GM21367 (cell line): ENCODE data around the gene SERTAD3.

ENCODE experiments used
- ATAC-seq: cut with Tn5 transposase; IDR thresholded peaks from one replicate; pipeline ENCODE4 v1.9.1; 2021; ENCODE audit not compliant: unreplicated experiment

SERTAD3 gene

DNA sequence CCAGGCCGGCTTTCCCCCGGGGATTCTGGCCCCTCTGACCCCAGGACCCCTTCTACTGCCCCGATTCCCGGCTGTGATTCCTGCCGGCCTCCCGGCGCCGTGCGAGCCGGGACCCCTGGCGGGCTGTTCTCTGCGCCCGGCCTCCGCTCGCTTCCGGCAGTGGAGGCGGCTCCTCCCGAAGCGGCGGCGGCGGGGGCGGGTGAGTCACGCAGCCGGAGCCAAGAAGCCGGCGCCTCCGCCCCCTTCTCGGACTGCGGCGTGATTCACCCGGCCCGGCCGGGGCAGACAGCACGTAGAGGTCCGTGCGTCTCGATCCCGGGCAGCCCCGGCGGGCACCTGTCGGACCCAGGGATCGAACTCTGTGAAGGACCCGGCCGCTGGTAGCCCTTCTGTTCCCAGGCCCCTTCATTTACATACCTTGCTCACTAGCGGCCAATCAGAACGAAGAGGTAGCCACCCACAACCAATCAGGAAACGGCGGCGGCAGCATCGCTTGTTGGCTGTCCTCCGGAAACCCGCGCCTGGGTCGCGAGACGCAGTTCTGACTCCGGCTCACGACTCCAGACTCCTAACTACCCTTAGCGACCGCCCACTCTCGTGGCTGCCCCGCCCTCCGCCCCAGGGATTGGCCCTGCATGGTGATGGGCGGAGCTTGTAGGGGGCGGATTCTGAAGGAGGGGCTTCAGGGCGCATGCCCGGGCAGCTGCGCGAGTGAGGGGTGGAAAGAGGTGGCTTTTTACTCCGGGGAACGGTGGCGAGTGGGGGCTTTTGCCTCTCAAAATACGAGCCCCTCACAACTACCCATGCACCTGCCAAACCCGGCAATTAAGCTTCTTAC, 18.5 kb downstream of the SERTAD3 start, which contains the start of gene SERTAD1:
TSS of gene SERTAD1 (minus strand) at position 543 of the 838 bp plus-strand sequence. CDS start 2,446 bp downstream, outside the sequence.
- ATAC-seq: peak; percentile 66

DNA sequence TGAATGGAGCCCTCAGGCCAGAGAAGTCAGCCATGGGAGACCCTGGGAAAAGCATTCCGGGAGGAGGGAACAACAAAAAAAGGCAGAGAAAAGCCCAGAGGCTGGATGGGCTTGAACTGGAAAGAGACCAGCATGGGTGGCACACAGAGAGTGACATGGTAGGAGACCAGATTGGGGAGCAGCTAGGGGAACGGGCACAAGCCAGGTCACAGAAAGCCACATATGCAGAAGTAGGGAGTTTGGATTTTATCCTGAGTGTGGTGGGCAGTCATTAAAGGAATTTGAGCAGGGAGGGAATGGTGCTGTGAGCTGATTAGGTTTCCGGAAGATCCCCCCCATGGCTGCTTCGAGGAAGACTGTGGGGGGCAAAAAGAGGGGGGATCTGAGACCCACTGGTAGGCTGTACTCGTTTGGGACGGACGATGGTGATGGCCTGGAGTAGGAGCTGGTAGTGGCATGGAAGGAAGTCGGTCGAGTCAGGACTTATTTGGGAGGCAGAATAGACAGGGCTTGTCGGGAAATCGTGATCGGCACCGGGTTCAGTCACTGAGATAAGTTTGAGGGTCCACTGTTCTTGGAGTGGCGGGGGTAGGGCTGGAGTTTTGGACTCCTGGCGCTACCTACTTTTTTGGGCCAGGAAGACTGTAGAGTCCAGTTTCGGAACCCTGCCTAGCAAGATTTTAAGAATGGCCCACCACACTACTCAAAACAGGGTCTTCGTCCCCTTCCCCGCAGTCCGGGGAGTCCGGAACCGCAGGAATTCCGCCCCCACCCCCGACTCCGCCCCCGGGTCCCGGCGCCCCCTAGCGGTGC, 19.3 kb downstream of the SERTAD3 start:
- ATAC-seq: no peak

DNA sequence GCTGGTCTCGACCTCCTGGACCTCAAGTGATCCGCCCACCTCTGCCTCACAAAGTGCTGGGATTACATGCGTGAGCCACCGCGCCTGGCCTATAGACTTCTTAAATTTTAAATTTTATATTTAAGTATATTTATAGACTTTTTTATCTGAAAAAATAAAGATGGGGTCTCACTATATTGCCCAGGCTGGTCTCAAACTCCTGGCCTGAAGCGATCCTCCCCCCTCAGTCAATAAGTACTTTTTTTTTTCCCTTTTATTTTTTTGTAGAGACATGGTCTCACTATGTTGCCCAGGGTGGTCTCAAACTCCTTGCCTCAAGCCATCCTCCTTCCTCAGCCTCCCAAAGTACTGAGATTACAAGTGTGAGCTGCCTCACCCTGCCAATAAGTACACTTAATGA, 20.2 kb downstream of the SERTAD3 start:
- no peak for ATAC-seq

DNA sequence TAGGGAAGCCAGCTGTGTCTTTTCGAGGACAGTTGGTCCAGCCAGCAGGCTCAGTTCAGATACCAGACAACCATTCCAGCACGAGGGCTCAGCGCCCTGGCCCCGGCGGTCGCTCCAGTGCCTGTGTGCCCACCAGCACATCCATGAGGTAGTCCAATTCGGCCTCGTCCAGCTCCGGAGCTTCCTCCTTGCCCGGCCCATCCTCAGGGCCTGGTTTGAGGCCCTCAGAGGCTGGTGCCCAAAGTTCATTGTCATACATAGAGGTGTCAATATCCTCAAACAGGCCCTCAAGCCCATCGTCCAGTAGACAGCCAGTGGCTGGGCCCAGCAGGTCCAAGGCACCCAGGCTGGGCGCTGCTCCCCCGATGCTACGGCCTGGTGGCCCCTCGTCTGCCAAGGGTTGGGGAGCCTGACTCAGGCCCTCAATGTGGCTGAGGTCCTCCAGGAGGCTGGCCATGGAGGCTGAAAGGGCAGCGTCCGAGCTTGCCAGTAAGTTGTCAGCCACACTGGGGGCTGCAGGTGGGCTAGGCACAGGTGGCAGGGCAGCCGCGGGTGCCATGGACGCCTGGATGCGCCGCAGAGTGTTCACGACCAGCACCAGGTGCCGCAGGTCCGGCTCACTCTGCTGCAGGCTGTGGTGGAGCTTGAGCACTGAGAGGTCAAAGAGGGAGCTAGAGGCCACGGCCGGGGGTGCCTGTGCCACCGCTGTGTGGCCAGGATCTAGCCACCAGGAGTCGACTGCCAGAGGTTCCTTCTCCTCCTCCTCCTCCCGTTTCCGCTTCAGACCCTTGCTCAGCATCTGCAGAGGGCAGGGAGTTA, 21.2 kb downstream of the SERTAD3 start:
- no peak for ATAC-seq

DNA sequence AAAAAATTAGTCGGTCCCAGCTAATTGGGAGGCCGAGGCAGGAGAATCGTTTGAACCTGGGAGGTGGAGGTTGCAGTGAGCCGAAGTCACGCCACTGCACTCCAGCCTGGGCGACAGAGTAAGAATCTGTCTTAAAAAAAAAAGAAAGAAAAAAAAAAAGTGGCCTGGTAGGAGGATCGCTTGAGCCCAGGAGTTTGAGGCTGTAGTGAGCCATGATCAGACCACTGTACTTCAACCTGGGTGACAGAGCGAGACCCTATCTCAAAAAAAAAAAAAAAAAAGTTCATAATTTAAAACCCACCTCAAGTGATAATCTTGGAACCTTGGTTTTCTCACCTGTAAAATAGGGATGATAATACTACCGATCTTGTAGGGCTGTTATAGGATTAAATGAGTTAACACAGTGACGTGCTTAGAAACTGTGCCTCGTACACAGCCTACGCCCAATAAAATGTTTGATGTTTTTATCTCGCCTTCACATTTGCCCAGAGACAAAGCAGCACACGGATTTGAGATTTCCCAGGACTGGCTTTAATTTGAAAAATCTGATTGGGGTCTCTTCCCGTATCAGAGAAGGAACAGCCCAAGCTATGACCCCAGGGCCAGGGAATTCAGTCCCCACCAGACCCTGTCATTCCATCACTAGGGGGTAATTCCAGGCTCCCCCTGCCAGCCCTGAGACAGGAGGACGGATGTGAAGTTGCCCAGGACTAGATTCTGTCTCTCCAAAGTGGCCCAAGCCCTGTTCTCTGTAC, 22.0 kb downstream of the SERTAD3 start:
- no peak for ATAC-seq

DNA sequence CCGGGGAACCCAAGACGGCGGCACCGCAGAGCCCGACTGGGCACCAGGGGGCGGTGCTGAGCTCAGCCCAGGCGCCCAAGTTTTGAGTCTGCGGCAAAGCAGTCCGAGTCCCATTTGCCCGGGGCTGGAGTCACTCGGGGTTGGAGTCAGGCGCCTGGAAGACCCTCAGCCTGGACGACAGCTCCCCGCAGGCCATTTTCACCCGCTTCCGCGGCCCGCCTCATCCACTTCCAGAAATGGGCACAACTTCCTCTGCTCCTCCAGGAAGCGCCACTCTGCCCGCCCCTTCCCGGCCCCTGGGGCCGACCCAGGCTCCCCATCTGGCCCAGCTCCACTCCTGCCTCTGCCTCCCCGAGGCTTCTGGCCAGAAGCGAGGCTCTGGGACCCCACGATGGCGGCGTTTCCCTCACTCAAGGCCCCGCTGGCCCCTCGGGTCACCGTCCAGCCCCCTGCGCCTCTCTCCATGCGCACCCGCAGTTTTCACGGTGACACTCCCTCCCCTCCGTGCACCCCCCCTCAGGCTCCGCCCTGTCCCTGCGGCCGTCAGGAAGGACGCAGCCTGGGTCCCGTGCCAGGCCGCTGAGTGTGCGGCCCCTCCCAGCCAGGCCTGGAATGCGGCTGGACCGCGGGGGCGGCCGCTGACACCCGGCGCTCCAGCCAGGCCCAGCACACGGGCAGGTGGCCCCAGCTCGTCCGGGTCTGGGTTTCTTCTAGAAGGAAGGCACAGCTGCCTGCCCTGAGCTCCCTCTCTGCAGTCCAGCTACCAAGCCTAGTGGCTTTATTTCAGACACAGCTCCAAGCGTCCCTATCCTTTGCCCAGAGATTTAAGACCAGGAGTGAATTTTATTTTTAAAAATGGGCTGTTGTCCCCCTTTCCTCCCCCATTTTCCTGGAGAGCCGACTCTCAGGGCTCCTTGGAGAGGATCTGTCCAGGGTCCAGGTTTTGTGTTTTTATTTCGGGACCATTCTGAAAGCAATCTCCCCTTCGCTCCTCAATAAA, 23.1 kb downstream of the SERTAD3 start:
- ATAC-seq: no peak

DNA sequence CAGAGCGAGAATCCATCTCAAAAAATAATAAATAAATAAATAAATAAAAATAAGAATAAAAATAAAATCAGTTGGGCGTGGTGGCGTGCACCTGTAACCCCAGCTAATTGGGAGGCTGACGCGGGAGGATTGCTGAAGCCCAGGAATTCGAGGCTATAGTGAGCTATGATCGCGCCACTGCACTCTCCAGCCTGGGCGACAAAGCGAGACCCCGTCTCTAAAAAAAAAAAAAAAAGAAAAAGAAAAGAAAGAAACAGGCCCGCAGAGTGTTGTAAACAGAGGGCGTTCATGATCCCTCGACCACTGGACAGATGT, 23.7 kb downstream of the SERTAD3 start:
- ATAC-seq: no peak

DNA sequence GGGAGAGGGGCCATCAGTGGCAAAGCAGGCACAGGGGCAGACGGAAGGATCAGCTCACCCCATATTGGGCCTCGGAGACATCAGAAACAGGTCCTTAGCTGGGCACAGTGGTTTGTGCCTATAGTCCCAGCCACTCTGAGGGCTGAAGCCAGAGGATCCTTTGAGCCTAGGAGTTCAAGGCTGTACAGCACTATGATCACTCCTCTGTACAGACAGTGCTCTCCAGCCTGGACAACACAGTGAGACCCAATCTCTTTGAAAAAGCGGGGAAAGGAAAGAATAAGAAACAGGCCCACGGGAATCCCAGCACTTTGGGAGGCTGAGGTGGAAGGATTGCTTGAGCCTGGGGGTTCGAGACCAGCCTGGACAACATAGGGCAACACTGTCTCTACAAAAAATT, 24.4 kb downstream of the SERTAD3 start:
- no peak for ATAC-seq

DNA sequence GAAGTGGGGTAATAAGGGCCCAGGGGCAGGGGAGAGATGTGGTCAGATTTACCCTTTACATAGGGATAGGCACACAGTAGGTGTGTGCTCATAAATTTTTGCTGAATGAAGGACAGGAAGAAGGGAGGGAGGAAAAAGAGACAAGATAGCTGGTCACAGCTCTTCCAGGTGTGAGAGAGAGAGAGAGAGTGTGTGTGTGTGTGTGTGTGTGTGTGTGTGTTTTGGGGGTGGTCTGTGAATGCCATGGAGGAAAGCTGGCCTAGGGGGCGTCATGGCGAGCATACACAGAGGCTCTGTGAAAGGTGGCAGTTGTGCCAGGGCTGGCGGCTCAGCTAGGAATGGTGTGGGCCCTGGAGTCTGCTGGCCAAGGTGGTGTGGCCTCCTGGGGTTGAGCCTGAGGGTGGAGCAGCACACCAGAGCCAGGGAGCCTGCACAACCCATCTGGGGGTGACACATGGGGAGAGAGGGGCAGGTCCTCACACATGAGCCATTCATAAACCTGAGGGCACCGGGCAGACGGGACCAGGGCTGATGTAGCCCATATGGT, 25.0 kb downstream of the SERTAD3 start:
- ATAC-seq: no peak

DNA sequence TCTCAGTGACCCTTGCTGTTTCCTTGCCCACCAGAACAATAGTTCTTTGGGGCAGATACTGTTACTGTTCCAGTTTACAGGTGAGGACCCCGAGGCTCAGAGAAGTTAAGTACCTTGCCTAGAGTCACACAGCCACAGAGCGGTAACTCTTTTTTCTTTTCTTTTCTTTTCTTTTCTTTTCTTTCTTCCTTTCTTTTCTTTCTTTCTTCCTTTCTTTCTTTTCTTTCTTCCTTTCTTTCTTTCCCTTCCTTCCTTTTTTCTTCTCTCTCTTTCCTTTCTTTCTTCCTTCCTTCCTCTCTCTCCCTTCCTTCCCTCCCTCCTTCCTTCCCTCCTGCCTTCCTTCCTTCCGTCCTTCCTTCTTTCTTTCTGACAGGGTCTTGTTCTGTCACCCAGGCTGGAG, 26.1 kb downstream of the SERTAD3 start:
- no peak for ATAC-seq

DNA sequence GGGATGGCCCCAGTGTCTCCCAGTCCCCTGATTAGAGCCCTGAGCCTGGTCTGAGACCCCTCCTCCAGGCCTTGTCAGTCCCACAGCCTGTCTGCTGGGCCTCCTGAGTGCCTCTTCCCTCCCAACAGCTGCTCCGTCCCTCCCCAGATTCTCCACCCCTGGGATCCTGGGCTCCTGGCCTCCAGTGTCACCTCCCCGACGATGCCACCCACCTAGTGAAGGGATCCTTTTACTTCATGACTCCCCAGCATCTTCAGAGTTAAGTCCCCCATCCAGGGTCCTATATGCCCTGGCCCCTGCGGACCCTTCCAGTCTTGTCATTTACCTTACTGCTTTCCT, 26.5 kb downstream of the SERTAD3 start:
- ATAC-seq: no peak

DNA sequence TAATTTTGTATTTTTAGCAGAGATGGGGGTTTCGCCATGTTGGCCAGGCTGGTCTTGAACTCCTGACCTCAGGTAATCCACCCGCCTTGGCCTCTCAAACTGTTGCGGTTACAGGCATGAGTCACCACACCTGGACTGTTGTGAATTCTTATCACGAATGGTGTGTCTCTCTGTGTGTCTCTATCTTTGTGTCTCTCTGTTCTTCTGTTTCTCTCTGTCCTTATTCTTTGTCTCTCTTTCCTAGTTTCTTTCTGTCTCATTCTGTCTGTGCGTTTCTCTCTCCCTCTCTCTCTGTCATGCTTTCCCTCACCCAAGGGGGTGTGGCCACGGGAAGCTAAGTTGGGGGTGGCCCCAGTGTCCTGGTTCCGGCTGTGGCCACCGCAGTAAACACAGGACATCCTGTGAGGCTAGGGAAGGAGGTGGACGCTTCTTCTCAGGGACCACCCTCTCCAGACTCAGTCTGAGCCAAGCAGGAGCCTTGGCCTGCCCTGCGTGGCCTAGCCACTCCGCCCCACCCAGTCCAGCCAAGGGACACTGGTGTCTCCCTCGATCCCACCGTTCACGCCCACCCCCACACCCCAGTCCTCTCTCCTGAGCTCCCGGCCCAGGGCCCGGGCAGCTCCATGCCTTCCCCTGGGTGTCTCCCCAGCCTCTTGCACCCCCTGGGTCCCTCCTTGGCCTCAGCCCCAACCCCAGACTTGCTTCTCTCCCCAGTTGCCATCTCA, 27.1 kb downstream of the SERTAD3 start:
- no peak for ATAC-seq

DNA sequence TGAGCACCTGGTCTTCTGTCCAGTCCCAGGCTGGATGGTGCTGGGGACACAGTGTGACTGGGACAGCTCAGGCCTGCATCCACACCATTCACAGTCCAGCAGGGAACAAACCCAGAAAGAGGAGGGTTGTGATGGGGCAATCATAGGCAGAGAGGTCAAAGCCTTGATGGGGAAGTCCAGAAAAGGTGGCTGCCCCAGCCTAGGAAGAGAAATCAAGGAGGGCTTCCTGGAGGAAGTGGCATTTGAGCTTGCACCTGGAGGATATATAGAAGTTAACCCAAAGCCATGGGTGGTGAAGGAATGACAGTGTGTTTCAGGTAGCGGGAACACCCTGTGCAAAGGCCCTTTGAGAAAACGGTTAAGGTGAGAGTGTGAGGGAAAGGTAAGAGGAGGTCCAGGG, 28.4 kb downstream of the SERTAD3 start:
- ATAC-seq: no peak

DNA sequence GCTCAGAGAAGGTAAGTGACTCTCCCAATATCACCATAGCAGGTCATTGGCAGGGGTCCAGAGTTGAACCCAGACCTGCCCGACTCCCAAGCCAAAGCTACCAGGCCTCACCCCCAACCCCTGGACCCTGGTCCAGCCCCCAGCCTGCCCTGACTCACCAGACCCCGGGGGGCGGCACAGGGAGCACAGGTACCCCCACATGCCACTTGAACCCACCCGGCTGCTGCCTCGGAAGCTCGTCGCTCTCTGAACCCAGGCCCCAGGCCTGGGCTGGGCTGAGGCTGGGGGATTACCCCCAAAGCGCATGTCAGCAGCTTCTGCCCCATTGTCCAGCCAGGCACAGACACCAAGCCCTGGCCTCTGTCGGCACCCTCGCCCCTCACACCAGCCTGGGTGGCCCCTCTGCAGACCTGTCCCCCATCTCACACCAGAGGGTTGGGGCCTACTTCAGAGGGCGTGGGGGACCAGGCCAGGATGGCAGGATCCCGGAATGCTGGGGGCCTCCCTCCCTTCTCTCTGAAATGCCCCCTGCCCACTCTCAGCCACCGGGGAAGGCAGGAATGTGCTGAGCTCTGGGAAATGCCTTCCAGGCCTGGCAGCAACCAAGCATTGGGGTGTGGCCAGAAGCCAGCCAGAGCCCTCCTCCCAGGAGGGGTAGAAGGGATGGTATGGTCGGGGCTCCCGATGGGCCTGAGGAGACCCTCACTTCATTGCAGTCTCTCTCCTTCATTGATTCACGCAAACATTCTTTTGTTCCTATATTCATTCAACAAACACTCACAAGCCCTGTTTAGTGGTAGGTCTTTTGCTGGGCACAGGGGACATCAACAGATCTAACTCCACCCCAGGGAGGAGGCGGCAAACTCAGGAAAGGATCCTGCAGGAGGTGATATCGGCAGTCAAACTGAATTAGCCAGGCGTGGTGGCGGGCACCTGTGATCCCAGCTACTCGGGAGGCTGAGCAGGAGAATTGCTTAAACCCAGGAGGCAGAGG, 29.3 kb downstream of the SERTAD3 start:
- ATAC-seq: no peak

DNA sequence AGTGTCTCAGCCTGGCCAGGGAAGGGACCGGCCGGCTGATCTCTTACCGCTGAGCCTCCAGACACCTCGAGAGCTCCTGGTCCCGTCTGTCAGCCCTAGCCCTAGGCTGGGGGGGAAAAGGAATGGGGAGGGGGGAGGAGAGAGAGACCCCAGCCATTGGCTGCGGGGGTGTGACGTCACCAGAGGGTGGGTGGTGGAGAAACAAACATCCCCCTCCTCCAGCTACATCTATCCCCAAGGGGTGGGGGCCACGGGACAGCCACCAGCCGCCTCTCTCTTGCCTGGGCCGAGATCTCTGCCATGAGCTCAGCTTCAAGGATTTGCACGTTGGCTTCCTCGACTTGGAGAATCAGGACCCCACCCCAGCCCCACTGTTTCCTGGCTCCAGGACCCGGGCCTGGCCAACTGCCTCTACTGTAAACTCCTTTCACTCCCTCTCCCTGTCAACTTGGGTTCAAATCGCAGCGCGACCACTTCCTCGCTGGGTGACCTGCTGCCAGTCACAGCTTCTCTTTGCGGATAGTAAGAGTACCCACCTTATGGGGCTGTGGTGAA, 30.8 kb downstream of the SERTAD3 start, which contains the start of gene PRX:
TSS of gene PRX (minus strand) at position 88 of the 555 bp plus-strand sequence. CDS start 5,446 bp downstream, outside the sequence.
- ATAC-seq: no peak

DNA sequence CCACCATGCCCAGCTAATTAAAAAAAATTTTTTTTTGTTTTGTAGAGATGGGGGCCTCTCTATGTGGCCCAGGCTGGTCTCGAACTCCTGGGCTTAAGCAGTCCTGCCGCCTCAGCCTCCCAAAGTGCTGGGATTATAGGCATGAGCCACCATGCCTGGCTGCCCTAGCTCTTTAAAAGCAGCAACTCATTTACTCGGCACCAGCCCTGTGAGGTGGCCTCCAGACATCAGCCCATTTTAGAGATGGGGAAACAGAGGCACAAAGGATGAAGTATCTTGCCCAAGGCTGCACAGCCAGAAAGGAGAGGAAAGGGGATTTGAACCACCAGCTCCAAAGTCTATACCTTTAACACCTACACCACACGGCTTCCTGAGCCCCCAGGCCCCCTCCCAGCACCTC, 31.3 kb downstream of the SERTAD3 start:
- ATAC-seq: no peak

DNA sequence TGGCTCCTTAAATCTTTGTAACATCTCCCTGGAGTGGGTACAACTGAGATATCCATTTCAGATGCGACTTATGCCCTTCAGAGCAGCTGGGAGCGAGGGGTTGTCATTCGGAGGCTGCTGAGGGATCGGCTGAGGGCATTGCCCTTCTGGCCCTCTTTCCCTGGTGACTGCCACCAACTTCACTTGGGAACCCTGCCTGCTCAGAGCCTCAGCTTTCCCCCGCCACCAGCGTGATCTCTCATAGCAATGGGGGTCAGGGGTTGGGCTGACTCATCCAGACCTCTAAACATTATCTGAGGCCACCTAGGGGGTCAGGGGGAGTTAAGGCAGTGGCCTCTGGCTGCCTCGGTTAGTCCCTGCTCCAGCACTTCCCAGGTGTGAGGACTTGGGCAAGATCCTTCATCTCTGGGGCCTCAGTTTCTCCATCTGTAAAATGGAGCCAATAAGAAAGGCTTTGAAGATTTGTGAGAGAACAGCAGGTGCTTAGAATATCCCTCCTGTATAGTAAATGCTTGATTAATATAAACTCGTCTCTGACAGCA, 32.1 kb downstream of the SERTAD3 start:
- ATAC-seq: no peak
